Ovary (tissue), 9 donors: ENCODE data around the gene OBSCN. TPM values are rescaled to one million over a fixed set of nuclear protein-coding genes. Genes with fewer than 3 reads are reported as not detected.

Source experiments
- DNase-seq, 5 donors: peaks; one replicate each; pipeline ENCODE4 v3.0.0-alpha.2; 2019 to 2020
- H3K27ac ChIP-seq, 2 donors: fragments of 200-600 bp; one replicate each; pipeline versions ENCODE4 v1.5.1 to v1.8.0; 2019 to 2022
- H3K27me3 ChIP-seq: fragments of 200-600 bp; one replicate; pipeline ENCODE4 v1.8.0; 2022
- H3K36me3 ChIP-seq: fragments of 200-600 bp; sonication (generic); one replicate; pipeline ENCODE4 v1.5.1; 2019
- H3K4me1 ChIP-seq: one replicate; pipeline ENCODE4 v1.8.1; 2013; ENCODE audit warnings: mild to moderate bottlenecking, moderate library complexity; ENCODE audit not compliant: insufficient read depth
- H3K4me3 ChIP-seq: fragments of 200-600 bp; sonication (generic); one replicate; pipeline ENCODE4 v1.5.1; 2017
- H3K9me3 ChIP-seq, 2 donors: fragments of 200-600 bp in 1 of 2; sonication (generic) in 1 of 2; one replicate each; pipeline versions ENCODE4 v1.5.1 to v1.8.1; 2013 to 2019; ENCODE audit warnings: mild to moderate bottlenecking in 1 of 2, moderate library complexity in 1 of 2
- EP300 ChIP-seq: sonication (generic); formaldehyde crosslinking; IDR thresholded peaks from one replicate; pipeline ENCODE4 v1.6.1; 2017; ENCODE audit warnings: antibody characterized with exemption
- POLR2A ChIP-seq: fragments of 450-650 bp; IDR thresholded peaks from one replicate; pipeline ENCODE4 v1.6.1; 2017; ENCODE audit warnings: antibody characterized with exemption, mild to moderate bottlenecking, moderate library complexity
- WGBS, 3 donors: extraction: QIAGEN DNeasy Blood & Tissue Kit in 1 of 3; methylation state at CpG; one replicate each; pipeline versions ENCODE4 v1.1.5 to v1.1.7; 2013 to 2017; 5-methylcytosine and 5-hydroxymethylcytosine counted together
- intact Hi-C, 4 donors: fragments of 100-400 bp; cut with DNase I; formaldehyde crosslinking; loops; one replicate each; pipeline versions ENCODE4 v1.11.0 to v1.15.1; 2022 to 2023
- polyA plus RNA-seq, 2 donors: library from polyadenylated mRNA; stranded (reverse); fragments of 200-250 nt in 1 of 2; fragments of 350-450 nt in 1 of 2; fragmentation: Illumina TruSeq in 1 of 2; extraction: RNeasy Lipid Tissue Mini Kit (QIAGEN cat#74804) in 1 of 2; gene quantifications; one replicate each; pipeline ENCODE4 v1.2.3, GENCODE V29; 2013 to 2014
- total RNA-seq, 7 donors: library from RNA; depleted of rRNA in 2 of 7; stranded (reverse); fragments of >200 nt in 2 of 7; fragmentation: NEBNext Ultra II Directional in 3 of 7; extraction: Animal tissue kit (Norgen Biotek cat#: 25700) in 3 of 7; gene quantifications; one replicate each; pipeline versions ENCODE4 v1.1.0 to v1.2.4, GENCODE V29; 2016 to 2023
- TF ChIP-seq, protein P1 (sequence below), 3 donors: fragments of 450-650 bp in 2 of 3; fragments of 200-600 bp in 1 of 3; IDR thresholded peaks; one replicate each; pipeline versions ENCODE4 v1.5.1 to v1.8.0; 2016 to 2022; ENCODE audit warnings: antibody characterized with exemption in 3 of 3, mild to moderate bottlenecking in 1 of 3
- donor health status: DM: no; HTN: no; CAD: no; lungs with moderate emphysema.
- donor health status: DM: no; HTN: no; CAD: no.
- donor health status: Bipolar disorder and iron deficiency.
- donor health status: DM: yes; HTN: yes; CAD: no.
- donor health status: DM: no; HTN: no; CAD: no.
- donor health status: DM: yes; HTN: yes; CAD: no.

Gene OBSCN
- total and polyA plus RNA-seq, 9 donors, result 3.5 to 37.1 (median 29.0) TPM

DNA sequence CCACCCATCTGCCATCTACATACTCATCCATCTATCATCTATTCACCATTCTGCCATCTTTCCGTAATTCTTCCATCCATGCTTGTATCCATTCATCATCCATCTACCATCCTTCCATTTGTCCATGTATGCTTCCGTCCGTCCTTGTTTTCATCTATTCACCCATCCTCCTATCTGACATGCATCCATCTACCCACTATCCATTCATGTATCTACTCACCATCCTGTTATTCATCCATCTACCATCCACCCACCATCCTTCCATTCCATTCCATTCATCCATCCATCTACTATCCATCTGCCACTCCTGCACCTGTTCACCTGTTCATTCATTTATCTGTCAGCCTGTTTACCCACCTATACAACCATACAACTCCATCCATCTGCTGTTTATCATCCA, 112.5 kb downstream of the OBSCN start:
- Histone ChIP-seq H3K27me3 (no peaks in the 10 kb centered on the region), H3K4me3 (no peak overlapping the region), H3K27ac (no peak overlapping the region), H3K9me3 (no peaks in the 10 kb centered on the region), H3K36me3 (no peaks in the 10 kb centered on the region), H3K4me1 (no peaks in the 10 kb centered on the region)
- TF ChIP-seq POLR2A (no peak), EP300 (no peak)
- TF ChIP-seq, protein P1, sequence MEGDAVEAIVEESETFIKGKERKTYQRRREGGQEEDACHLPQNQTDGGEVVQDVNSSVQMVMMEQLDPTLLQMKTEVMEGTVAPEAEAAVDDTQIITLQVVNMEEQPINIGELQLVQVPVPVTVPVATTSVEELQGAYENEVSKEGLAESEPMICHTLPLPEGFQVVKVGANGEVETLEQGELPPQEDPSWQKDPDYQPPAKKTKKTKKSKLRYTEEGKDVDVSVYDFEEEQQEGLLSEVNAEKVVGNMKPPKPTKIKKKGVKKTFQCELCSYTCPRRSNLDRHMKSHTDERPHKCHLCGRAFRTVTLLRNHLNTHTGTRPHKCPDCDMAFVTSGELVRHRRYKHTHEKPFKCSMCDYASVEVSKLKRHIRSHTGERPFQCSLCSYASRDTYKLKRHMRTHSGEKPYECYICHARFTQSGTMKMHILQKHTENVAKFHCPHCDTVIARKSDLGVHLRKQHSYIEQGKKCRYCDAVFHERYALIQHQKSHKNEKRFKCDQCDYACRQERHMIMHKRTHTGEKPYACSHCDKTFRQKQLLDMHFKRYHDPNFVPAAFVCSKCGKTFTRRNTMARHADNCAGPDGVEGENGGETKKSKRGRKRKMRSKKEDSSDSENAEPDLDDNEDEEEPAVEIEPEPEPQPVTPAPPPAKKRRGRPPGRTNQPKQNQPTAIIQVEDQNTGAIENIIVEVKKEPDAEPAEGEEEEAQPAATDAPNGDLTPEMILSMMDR (IDR thresholded peaks at IDR 0.05), result no peak
- 96 to 98% (median 98%) methylated on average over 3 of the region's 3 CpGs for WGBS, 3 donors
- DNase-seq, result no peak
- intact Hi-C loops, result no loop called here

DNA sequence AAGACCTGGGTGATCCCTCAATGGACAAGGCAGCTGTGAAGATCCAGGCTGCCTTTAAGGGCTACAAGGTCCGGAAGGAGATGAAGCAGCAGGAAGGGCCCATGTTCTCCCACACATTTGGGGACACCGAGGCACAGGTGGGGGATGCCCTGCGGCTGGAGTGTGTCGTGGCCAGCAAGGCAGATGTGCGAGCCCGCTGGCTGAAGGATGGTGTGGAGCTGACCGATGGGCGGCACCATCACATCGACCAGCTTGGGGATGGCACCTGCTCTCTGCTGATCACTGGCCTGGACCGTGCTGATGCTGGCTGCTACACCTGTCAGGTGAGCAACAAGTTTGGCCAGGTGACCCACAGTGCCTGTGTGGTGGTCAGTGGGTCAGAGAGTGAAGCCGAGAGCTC, 113.6 kb downstream of the OBSCN start:
- Histone ChIP-seq H3K9me3 (no peaks in the 10 kb centered on the region), H3K4me1 (no peaks in the 10 kb centered on the region), H3K36me3 (no peaks in the 10 kb centered on the region), H3K4me3 (no peak overlapping the region), H3K27ac (no peak overlapping the region), H3K27me3 (no peaks in the 10 kb centered on the region)
- TF ChIP-seq EP300, result no peak
- TF ChIP-seq POLR2A, result no peak
- TF ChIP-seq, protein P1 (IDR thresholded peaks at IDR 0.05), result no peak
- intact Hi-C loops, result no loop called here
- 94 to 96% (median 95%) methylated on average over 11 of the region's 11 CpGs for WGBS, 3 donors
- DNase-seq, result peak in 4 of 5 donors; percentile 2 to 20 (median 11)

DNA sequence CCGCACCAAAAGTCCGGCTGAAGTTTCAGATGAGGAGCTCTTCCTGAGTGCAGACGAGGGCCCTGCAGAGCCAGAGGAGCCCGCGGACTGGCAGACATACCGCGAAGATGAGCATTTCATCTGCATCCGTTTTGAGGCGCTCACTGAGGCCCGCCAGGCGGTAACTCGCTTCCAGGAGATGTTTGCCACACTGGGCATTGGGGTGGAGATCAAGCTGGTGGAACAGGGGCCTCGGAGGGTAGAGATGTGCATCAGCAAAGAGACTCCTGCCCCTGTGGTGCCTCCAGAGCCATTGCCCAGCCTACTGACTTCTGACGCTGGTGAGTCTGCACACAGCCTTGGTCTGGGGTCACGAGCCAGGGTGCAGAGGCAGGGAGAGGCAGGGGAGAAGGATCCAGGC, 114.1 kb downstream of the OBSCN start:
- no peaks in the 10 kb centered on the region for H3K27me3 ChIP-seq
- intact Hi-C loops, result no loop called here
- DNase-seq, result peak in 1 of 5 donors; percentile 5
- no peak for TF ChIP-seq POLR2A
- TF ChIP-seq EP300, result no peak
- TF ChIP-seq, protein P1 (IDR thresholded peaks at IDR 0.05), result no peak
- no peaks in the 10 kb centered on the region for H3K9me3 ChIP-seq
- no peaks in the 10 kb centered on the region for H3K36me3 ChIP-seq
- H3K4me3 ChIP-seq, result no peak overlapping the region
- H3K27ac ChIP-seq, result no peak overlapping the region
- 94 to 97% (median 95%) methylated on average over 15 of the region's 15 CpGs for WGBS, 3 donors
- H3K4me1 ChIP-seq, result no peaks in the 10 kb centered on the region

DNA sequence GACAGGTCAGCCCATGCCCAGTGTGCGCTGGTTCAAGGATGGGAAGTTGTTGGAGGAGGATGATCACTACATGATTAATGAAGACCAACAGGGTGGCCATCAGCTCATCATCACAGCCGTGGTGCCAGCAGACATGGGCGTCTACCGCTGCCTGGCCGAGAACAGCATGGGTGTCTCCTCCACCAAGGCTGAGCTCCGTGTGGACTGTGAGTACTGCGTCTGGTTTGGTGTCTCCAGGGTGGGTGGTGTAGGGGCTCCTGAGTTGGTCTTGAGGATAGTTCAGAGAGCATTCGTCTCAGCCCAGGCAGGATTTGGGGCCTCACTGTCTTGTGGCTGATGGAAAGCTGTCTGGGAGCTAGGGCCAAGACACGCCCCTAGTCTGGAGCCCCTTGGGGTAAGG, 115.6 kb downstream of the OBSCN start:
- 94 to 97% (median 96%) methylated on average over 9 of the region's 9 CpGs for WGBS, 3 donors

More for the DNA sequence above, 115.6 kb downstream of the OBSCN start:
- TF ChIP-seq POLR2A, result no peak
- TF ChIP-seq, protein P1 (IDR thresholded peaks at IDR 0.05), result no peak
- TF ChIP-seq EP300, result no peak
- no peak overlapping the region for H3K27ac ChIP-seq
- H3K36me3 ChIP-seq, result no peaks in the 10 kb centered on the region
- no peaks in the 10 kb centered on the region for H3K4me1 ChIP-seq
- DNase-seq, result peak in 2 of 5 donors; percentile 12 to 15
- H3K4me3 ChIP-seq, result no peak overlapping the region
- intact Hi-C loops, result no loop called here
- H3K9me3 ChIP-seq, result no peaks in the 10 kb centered on the region
- no peaks in the 10 kb centered on the region for H3K27me3 ChIP-seq
